Fibroblast of lung (primary cell): Measurements from ENCODE around the gene RBM38.

Source experiments
- CTCF ChIP-seq, 2 donors: IDR thresholded peaks in 1 of 2; conservative IDR thresholded peaks in 1 of 2; 1 replicate in 1 of 2; 2 replicates in 1 of 2; pipeline ENCODE4 v1.5.1; 2011 to 2012; ENCODE audit warnings: low read length in 2 of 2, control low read depth in 1 of 2, inconsistent platforms in 1 of 2, low read depth in 1 of 2, mild to moderate bottlenecking in 1 of 2
- EZH2 ChIP-seq: IDR thresholded peaks from 2 replicates; pipeline ENCODE4 v1.5.1; 2012; ENCODE audit warnings: low read length, control low read depth, mild to moderate bottlenecking; ENCODE audit errors: missing control alignments

- TF ChIP-seq CTCF (conservative IDR thresholded peaks at IDR 0.05 in 1 of 2, IDR thresholded peaks at IDR 0.05 in 1 of 2; ENCODE audit: low read depth in 1 of 2, low read length in 2 of 2) = no peak
- no peak for TF ChIP-seq EZH2
These were observed 18.1 kb downstream of the RBM38 start for GRCh38 chr20:57409316-57409671.
